Osteoblast (primary cell): ENCODE measurements around the gene SNX15. TPM values are rescaled to one million over a fixed set of nuclear protein-coding genes. Genes with fewer than 3 reads are reported as not detected.

ENCODE experiments used
- DNase-seq: peaks from one replicate; pipeline ENCODE4 v3.0.0; 2011; ENCODE audit warnings: low spot score, mixed read lengths; ENCODE audit not compliant: insufficient read length; ENCODE audit errors: missing footprints
- H2AFZ ChIP-seq: 2 replicates; pipeline ENCODE4 v1.6.0; 2011; ENCODE audit warnings: mild to moderate bottlenecking, low read length
- H3K27ac ChIP-seq: 2 replicates; pipeline ENCODE4 v1.5.1; 2011; ENCODE audit warnings: mild to moderate bottlenecking, low read depth, low read length, moderate library complexity
- H3K27me3 ChIP-seq: 2 replicates; pipeline ENCODE4 v1.6.0; 2012; ENCODE audit warnings: mild to moderate bottlenecking, control low read depth, inconsistent platforms, low read length, moderate library complexity; ENCODE audit not compliant: insufficient read depth
- H3K36me3 ChIP-seq: 2 replicates; pipeline ENCODE4 v1.5.1; 2011; ENCODE audit warnings: mild to moderate bottlenecking, low read length, control low read depth, moderate library complexity; ENCODE audit not compliant: insufficient read depth
- H3K4me1 ChIP-seq: 2 replicates; pipeline ENCODE4 v1.5.1; 2011; ENCODE audit warnings: mild to moderate bottlenecking, low read length, control low read depth, moderate library complexity; ENCODE audit not compliant: insufficient read depth
- H3K4me2 ChIP-seq: 2 replicates; pipeline ENCODE4 v1.6.0; 2011; ENCODE audit warnings: mild to moderate bottlenecking, low read length; ENCODE audit not compliant: insufficient read depth
- H3K4me3 ChIP-seq: fragments of 200-600 bp; sonication (generic); 3 replicates; pipeline ENCODE4 v1.5.1; 2012; ENCODE audit warnings: mild to moderate bottlenecking, low read length, inconsistent platforms; ENCODE audit not compliant: insufficient read depth
- H3K79me2 ChIP-seq: 2 replicates; pipeline ENCODE4 v1.6.0; 2012; ENCODE audit warnings: mild to moderate bottlenecking, low read length, control low read depth, inconsistent platforms; ENCODE audit not compliant: insufficient read depth
- H3K9me3 ChIP-seq: 2 replicates; pipeline ENCODE4 v1.5.1; 2011; ENCODE audit warnings: low read depth, low read length, control low read depth
- H4K20me1 ChIP-seq: 2 replicates; pipeline ENCODE4 v1.6.0; 2012; ENCODE audit warnings: mild to moderate bottlenecking, low read length, control low read depth; ENCODE audit not compliant: insufficient read depth
- total RNA-seq: library from RNA; depleted of rRNA; stranded (reverse); fragments of >200 nt; gene quantifications from 2 replicates; pipeline ENCODE4 v1.2.3, GENCODE V29; 2012
- TF ChIP-seq, protein P1 (sequence below): IDR thresholded peaks from 2 replicates; pipeline ENCODE4 v1.5.1; 2011; ENCODE audit warnings: mild to moderate bottlenecking, low read depth, low read length, moderate library complexity; ENCODE audit errors: extremely low read depth

Gene SNX15
- total RNA-seq, 1 donor = 12.3 TPM

- Histone ChIP-seq H3K4me1 (peaks cover 9% of the 10 kb centered on the region), H3K4me3 (no peak overlapping the region), H3K9me3 (no peaks in the 10 kb centered on the region), H3K36me3 (no peaks in the 10 kb centered on the region), H3K27ac (no peak overlapping the region), H3K27me3 (no peaks in the 10 kb centered on the region), H3K79me2 (no peaks in the 10 kb centered on the region), H3K4me2 (no peak overlapping the region), H4K20me1 (no peaks in the 10 kb centered on the region), H2AFZ (no peak overlapping the region)
- TF ChIP-seq, protein P1, sequence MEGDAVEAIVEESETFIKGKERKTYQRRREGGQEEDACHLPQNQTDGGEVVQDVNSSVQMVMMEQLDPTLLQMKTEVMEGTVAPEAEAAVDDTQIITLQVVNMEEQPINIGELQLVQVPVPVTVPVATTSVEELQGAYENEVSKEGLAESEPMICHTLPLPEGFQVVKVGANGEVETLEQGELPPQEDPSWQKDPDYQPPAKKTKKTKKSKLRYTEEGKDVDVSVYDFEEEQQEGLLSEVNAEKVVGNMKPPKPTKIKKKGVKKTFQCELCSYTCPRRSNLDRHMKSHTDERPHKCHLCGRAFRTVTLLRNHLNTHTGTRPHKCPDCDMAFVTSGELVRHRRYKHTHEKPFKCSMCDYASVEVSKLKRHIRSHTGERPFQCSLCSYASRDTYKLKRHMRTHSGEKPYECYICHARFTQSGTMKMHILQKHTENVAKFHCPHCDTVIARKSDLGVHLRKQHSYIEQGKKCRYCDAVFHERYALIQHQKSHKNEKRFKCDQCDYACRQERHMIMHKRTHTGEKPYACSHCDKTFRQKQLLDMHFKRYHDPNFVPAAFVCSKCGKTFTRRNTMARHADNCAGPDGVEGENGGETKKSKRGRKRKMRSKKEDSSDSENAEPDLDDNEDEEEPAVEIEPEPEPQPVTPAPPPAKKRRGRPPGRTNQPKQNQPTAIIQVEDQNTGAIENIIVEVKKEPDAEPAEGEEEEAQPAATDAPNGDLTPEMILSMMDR = no peak
- DNase-seq = no peak
Measured at GRCh38 chr11:64998141-64998540, 29.1 kb upstream of the SNX15 start.

GRCh38 chr11:64998690-64999431 lies 28.4 kb upstream of the SNX15 start:
- Histone ChIP-seq H3K4me3 (no peak overlapping the region), H3K9me3 (no peaks in the 10 kb centered on the region), H3K36me3 (no peaks in the 10 kb centered on the region), H3K27ac (no peak overlapping the region), H3K4me2 (no peak overlapping the region), H2AFZ (no peak overlapping the region), H3K27me3 (no peaks in the 10 kb centered on the region), H3K4me1 (peaks cover 9% of the 10 kb centered on the region), H4K20me1 (no peaks in the 10 kb centered on the region), H3K79me2 (no peaks in the 10 kb centered on the region)
- DNase-seq = no peak
- TF ChIP-seq, protein P1 = no peak

DNA sequence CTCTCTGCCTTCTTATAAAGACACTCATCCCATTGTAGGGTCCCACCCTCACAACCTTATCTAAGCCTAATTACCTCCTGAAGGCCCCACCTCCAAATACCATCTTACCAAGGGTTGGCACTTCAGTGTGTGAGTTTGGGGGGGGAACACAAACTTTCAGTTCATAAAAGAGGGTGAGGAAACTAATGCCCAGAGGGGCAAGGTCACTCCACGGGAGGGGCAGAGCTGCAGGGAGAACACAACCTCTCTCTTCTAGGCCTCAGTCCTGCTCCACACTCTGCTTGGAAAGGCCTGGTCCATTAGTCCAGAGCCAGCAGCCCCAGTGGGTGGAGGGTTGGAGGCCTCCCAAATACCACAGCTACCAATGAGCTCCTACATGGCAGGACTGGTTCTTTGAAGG lies 27.8 kb upstream of the SNX15 start:
- no peaks in the 10 kb centered on the region for H3K36me3 ChIP-seq
- no peaks in the 10 kb centered on the region for H3K79me2 ChIP-seq
- H3K27me3 ChIP-seq = no peaks in the 10 kb centered on the region
- no peak overlapping the region for H3K27ac ChIP-seq
- H2AFZ ChIP-seq = no peak overlapping the region
- TF ChIP-seq, protein P1 = no peak
- no peak overlapping the region for H3K4me2 ChIP-seq
- H3K4me1 ChIP-seq = peaks cover 9% of the 10 kb centered on the region
- no peak for DNase-seq
- H3K9me3 ChIP-seq = no peaks in the 10 kb centered on the region
- no peaks in the 10 kb centered on the region for H4K20me1 ChIP-seq
- no peak overlapping the region for H3K4me3 ChIP-seq

- H3K79me2 ChIP-seq = no peaks in the 10 kb centered on the region
- peaks cover 12% of the 10 kb centered on the region for H3K4me1 ChIP-seq
- no peaks in the 10 kb centered on the region for H3K36me3 ChIP-seq
- H4K20me1 ChIP-seq = no peaks in the 10 kb centered on the region
- TF ChIP-seq, protein P1 = no peak
- H3K4me3 ChIP-seq = no peak overlapping the region
- no peak overlapping the region for H3K4me2 ChIP-seq
- no peak for DNase-seq
- no peaks in the 10 kb centered on the region for H3K9me3 ChIP-seq
- no peaks in the 10 kb centered on the region for H3K27me3 ChIP-seq
- H3K27ac ChIP-seq = no peak overlapping the region
- no peak overlapping the region for H2AFZ ChIP-seq
Measured at GRCh38 chr11:65002706-65003105, 24.5 kb upstream of the SNX15 start.
